T-helper 1 cell treated with Interleukin-12 subunit alpha and Interleukin-12 subunit beta and Interleukin-4 antibody, amounts not matched to agents 30 μg/mL and 1 μg/mL, for 36 hours (primary cell): ENCODE results near the gene YAP1.
"Not testable (repeated sequence)": the region's sequence is repeated elsewhere in the genome, so short reads cannot be mapped to it uniquely, and the experiment has no call there.

Source experiments
- H3K27ac Mint-ChIP-seq: one replicate; pipeline ENCODE4 v1.8.0; 2021; ENCODE audit warnings: mild to moderate bottlenecking, mixed read lengths
- H3K27me3 Mint-ChIP-seq: one replicate; pipeline ENCODE4 v1.8.0; 2021; ENCODE audit warnings: low read depth, mixed read lengths
- H3K36me3 Mint-ChIP-seq: one replicate; pipeline ENCODE4 v1.8.0; 2021; ENCODE audit warnings: low read depth, mixed read lengths
- H3K4me1 Mint-ChIP-seq: one replicate; pipeline ENCODE4 v1.8.0; 2021; ENCODE audit warnings: low read depth, mixed read lengths
- H3K4me3 Mint-ChIP-seq: one replicate; pipeline ENCODE4 v1.8.0; 2021; ENCODE audit warnings: mild to moderate bottlenecking, moderate library complexity, mixed read lengths
- H3K9me3 Mint-ChIP-seq: one replicate; pipeline ENCODE4 v1.8.0; 2021; ENCODE audit warnings: mixed read lengths

The YAP1 gene

GRCh38 chr11:102192349-102193066 lies 82.3 kb downstream of the YAP1 start:
- H3K9me3 Mint-ChIP-seq, result no peaks in the 10 kb centered on the region
- no peak overlapping the region for H3K4me3 Mint-ChIP-seq
- H3K4me1 Mint-ChIP-seq, result no peaks in the 10 kb centered on the region
- H3K36me3 Mint-ChIP-seq, result no peaks in the 10 kb centered on the region
- peaks cover 18% of the 10 kb centered on the region for H3K27me3 Mint-ChIP-seq
- no peak overlapping the region for H3K27ac Mint-ChIP-seq

- no peak overlapping the region for H3K4me3 Mint-ChIP-seq
- H3K9me3 Mint-ChIP-seq, result no peaks in the 10 kb centered on the region
- H3K4me1 Mint-ChIP-seq, result no peaks in the 10 kb centered on the region
- no peaks in the 10 kb centered on the region for H3K36me3 Mint-ChIP-seq
- peaks cover 25% of the 10 kb centered on the region for H3K27me3 Mint-ChIP-seq
- no peak overlapping the region for H3K27ac Mint-ChIP-seq
Observed at GRCh38 chr11:102194257-102194656, 84.0 kb downstream of the YAP1 start.

- H3K27ac Mint-ChIP-seq, result no peak overlapping the region
- H3K36me3 Mint-ChIP-seq, result no peaks in the 10 kb centered on the region
- H3K9me3 Mint-ChIP-seq, result no peaks in the 10 kb centered on the region
- H3K4me3 Mint-ChIP-seq, result no peak overlapping the region
- no peaks in the 10 kb centered on the region for H3K4me1 Mint-ChIP-seq
- peaks cover 25% of the 10 kb centered on the region for H3K27me3 Mint-ChIP-seq
Observed at GRCh38 chr11:102194990-102195389, 84.7 kb downstream of the YAP1 start.

GRCh38 chr11:102196351-102196750 lies 86.1 kb downstream of the YAP1 start:
- no peaks in the 10 kb centered on the region for H3K9me3 Mint-ChIP-seq
- no peaks in the 10 kb centered on the region for H3K36me3 Mint-ChIP-seq
- H3K27ac Mint-ChIP-seq, result no peak overlapping the region
- no peaks in the 10 kb centered on the region for H3K4me1 Mint-ChIP-seq
- no peak overlapping the region for H3K4me3 Mint-ChIP-seq
- peaks cover 23% of the 10 kb centered on the region for H3K27me3 Mint-ChIP-seq

GRCh38 chr11:102196816-102197215 lies 86.6 kb downstream of the YAP1 start:
- Mint-ChIP-seq H3K27me3 (peaks cover 20% of the 10 kb centered on the region), H3K27ac (no peak overlapping the region), H3K4me1 (no peaks in the 10 kb centered on the region), H3K4me3 (no peak overlapping the region), H3K9me3 (no peaks in the 10 kb centered on the region), H3K36me3 (no peaks in the 10 kb centered on the region)

- Mint-ChIP-seq H3K27ac (no peak overlapping the region), H3K27me3 (peaks cover 20% of the 10 kb centered on the region), H3K36me3 (no peaks in the 10 kb centered on the region), H3K4me3 (no peak overlapping the region), H3K9me3 (no peaks in the 10 kb centered on the region), H3K4me1 (no peaks in the 10 kb centered on the region)
Observed at GRCh38 chr11:102197670-102198139, 87.5 kb downstream of the YAP1 start.

GRCh38 chr11:102199673-102200072 lies 89.4 kb downstream of the YAP1 start:
- H3K9me3 Mint-ChIP-seq, result no peaks in the 10 kb centered on the region
- H3K36me3 Mint-ChIP-seq, result no peaks in the 10 kb centered on the region
- H3K27ac Mint-ChIP-seq, result no peak overlapping the region
- H3K27me3 Mint-ChIP-seq, result peaks cover 20% of the 10 kb centered on the region
- H3K4me1 Mint-ChIP-seq, result no peaks in the 10 kb centered on the region
- no peak overlapping the region for H3K4me3 Mint-ChIP-seq

GRCh38 chr11:102200325-102200724 lies 90.1 kb downstream of the YAP1 start:
- not testable (repeated sequence) for H3K4me3 Mint-ChIP-seq, H3K36me3 Mint-ChIP-seq, H3K9me3 Mint-ChIP-seq, H3K27ac Mint-ChIP-seq, H3K4me1 Mint-ChIP-seq
- H3K27me3 Mint-ChIP-seq, result peaks cover 20% of the 10 kb centered on the region

- no peak overlapping the region for H3K4me3 Mint-ChIP-seq
- no peaks in the 10 kb centered on the region for H3K4me1 Mint-ChIP-seq
- H3K36me3 Mint-ChIP-seq, result no peaks in the 10 kb centered on the region
- H3K9me3 Mint-ChIP-seq, result no peaks in the 10 kb centered on the region
- no peak overlapping the region for H3K27ac Mint-ChIP-seq
- peaks cover 18% of the 10 kb centered on the region for H3K27me3 Mint-ChIP-seq
Observed at GRCh38 chr11:102201776-102202175, 91.5 kb downstream of the YAP1 start.

GRCh38 chr11:102202972-102203371 lies 92.7 kb downstream of the YAP1 start:
- H3K36me3 Mint-ChIP-seq, result no peaks in the 10 kb centered on the region
- H3K4me1 Mint-ChIP-seq, result no peaks in the 10 kb centered on the region
- H3K4me3 Mint-ChIP-seq, result no peak overlapping the region
- H3K27ac Mint-ChIP-seq, result no peak overlapping the region
- no peaks in the 10 kb centered on the region for H3K9me3 Mint-ChIP-seq
- H3K27me3 Mint-ChIP-seq, result peaks cover 10% of the 10 kb centered on the region

GRCh38 chr11:102204174-102204573 lies 93.9 kb downstream of the YAP1 start:
- H3K9me3 Mint-ChIP-seq, result no peaks in the 10 kb centered on the region
- no peak overlapping the region for H3K4me3 Mint-ChIP-seq
- H3K36me3 Mint-ChIP-seq, result no peaks in the 10 kb centered on the region
- no peaks in the 10 kb centered on the region for H3K4me1 Mint-ChIP-seq
- H3K27ac Mint-ChIP-seq, result no peak overlapping the region
- peaks cover 5% of the 10 kb centered on the region for H3K27me3 Mint-ChIP-seq

GRCh38 chr11:102205805-102206204 lies 95.6 kb downstream of the YAP1 start:
- Mint-ChIP-seq H3K4me1 (no peaks in the 10 kb centered on the region), H3K4me3 (no peak overlapping the region), H3K27ac (no peak overlapping the region), H3K27me3 (peaks cover 14% of the 10 kb centered on the region), H3K36me3 (no peaks in the 10 kb centered on the region), H3K9me3 (no peaks in the 10 kb centered on the region)

- Mint-ChIP-seq H3K4me3 (no peak overlapping the region), H3K27ac (no peak overlapping the region), H3K36me3 (no peaks in the 10 kb centered on the region), H3K27me3 (peaks cover 14% of the 10 kb centered on the region), H3K9me3 (no peaks in the 10 kb centered on the region), H3K4me1 (no peaks in the 10 kb centered on the region)
Observed at GRCh38 chr11:102208835-102209234, 98.6 kb downstream of the YAP1 start.

- Mint-ChIP-seq H3K36me3 (no peaks in the 10 kb centered on the region), H3K9me3 (no peaks in the 10 kb centered on the region), H3K27ac (no peak overlapping the region), H3K4me3 (no peak overlapping the region), H3K27me3 (peaks cover 20% of the 10 kb centered on the region), H3K4me1 (no peaks in the 10 kb centered on the region)
Observed at GRCh38 chr11:102214623-102215022, 104.4 kb downstream of the YAP1 start.

- H3K36me3 Mint-ChIP-seq, result no peaks in the 10 kb centered on the region
- no peak overlapping the region for H3K4me3 Mint-ChIP-seq
- peaks cover 18% of the 10 kb centered on the region for H3K27me3 Mint-ChIP-seq
- no peak overlapping the region for H3K27ac Mint-ChIP-seq
- no peaks in the 10 kb centered on the region for H3K4me1 Mint-ChIP-seq
- no peaks in the 10 kb centered on the region for H3K9me3 Mint-ChIP-seq
Observed at GRCh38 chr11:102216433-102217075, 106.3 kb downstream of the YAP1 start.
